Epithelial cell of proximal tubule (primary cell): ENCODE measurements around the gene MVB12B. TPM values are rescaled to one million over a fixed set of nuclear protein-coding genes. Genes with fewer than 3 reads are reported as not detected.
"Not testable (repeated sequence)": the region's sequence is repeated elsewhere in the genome, so short reads cannot be mapped to it uniquely, and the experiment has no call there.

ENCODE experiments used
- DNase-seq: peaks from one replicate; pipeline ENCODE4 v3.0.0-alpha.2; 2011; ENCODE audit warnings: low read depth
- H3K4me3 ChIP-seq: 2 replicates; pipeline ENCODE4 v1.5.1; 2011; ENCODE audit warnings: low read depth, mild to moderate bottlenecking, low read length
- total RNA-seq: library from RNA; depleted of rRNA; stranded (reverse); fragments of >200 nt; gene quantifications from 2 replicates; pipeline ENCODE4 v1.2.3, GENCODE V29; 2015
- TF ChIP-seq, protein P1 (sequence below): conservative IDR thresholded peaks from 2 replicates; pipeline ENCODE4 v1.5.1; 2012; ENCODE audit warnings: low read depth, mild to moderate bottlenecking, low read length

MVB12B gene
- total RNA-seq, 1 donor from 2014 or later: 6.1 TPM

DNA sequence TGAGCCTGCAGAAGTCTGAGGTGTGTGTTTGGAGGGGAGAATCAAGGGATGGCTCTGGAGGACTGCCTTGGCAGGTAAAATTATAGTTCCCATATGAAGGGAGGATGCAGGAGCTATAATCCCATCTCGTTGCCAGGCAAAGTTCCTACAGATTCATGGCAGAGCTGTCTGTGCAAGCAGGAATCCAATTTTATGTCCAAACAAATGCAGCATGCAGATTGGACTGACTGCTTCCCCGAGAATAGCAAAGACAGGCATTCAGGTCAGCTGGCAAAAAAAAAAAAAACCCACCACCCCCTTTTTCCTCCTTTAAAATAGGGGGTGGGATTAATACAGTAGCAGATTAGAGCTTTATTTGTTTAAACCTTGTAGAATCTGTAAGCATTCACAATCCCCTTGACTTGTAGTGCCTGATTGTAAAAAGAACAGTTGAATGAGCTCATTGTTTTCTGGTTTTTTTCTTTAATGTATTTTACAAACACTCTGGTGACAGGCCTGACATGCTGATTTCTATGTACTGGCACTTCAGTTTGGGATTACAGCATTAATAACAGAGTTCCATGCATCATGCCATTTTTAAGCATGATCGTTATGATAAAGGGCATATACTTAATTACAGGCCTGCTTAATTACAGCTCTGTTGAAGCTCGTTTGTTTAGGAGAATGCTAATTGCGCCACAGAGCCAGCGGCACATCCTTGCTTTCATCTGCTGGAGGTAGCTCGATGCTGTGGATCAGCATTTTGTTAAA lies 145.7 kb downstream of the MVB12B start:
- TF ChIP-seq, protein P1, sequence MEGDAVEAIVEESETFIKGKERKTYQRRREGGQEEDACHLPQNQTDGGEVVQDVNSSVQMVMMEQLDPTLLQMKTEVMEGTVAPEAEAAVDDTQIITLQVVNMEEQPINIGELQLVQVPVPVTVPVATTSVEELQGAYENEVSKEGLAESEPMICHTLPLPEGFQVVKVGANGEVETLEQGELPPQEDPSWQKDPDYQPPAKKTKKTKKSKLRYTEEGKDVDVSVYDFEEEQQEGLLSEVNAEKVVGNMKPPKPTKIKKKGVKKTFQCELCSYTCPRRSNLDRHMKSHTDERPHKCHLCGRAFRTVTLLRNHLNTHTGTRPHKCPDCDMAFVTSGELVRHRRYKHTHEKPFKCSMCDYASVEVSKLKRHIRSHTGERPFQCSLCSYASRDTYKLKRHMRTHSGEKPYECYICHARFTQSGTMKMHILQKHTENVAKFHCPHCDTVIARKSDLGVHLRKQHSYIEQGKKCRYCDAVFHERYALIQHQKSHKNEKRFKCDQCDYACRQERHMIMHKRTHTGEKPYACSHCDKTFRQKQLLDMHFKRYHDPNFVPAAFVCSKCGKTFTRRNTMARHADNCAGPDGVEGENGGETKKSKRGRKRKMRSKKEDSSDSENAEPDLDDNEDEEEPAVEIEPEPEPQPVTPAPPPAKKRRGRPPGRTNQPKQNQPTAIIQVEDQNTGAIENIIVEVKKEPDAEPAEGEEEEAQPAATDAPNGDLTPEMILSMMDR: no peak
- DNase-seq: no peak
- no peak overlapping the region for H3K4me3 ChIP-seq

DNA sequence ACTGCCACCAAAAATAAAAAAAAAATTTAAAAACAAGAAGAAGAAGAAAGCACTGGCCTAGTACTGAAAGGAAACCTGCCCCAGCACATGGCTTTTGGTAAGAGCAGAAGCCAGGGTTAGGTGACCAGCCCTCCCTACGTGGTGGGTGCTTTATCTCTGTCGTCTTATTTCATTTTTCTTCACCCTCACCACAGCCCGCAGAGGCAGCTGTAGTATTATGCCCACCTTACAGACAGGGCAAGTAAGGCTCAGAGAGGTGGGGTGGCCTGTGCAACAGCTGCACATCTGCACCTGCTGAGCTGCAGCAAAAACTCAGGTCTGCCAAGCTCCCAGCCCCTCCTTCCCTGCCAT lies 146.3 kb downstream of the MVB12B start:
- H3K4me3 ChIP-seq: no peak overlapping the region
- no peak for DNase-seq
- TF ChIP-seq, protein P1: no peak

DNA sequence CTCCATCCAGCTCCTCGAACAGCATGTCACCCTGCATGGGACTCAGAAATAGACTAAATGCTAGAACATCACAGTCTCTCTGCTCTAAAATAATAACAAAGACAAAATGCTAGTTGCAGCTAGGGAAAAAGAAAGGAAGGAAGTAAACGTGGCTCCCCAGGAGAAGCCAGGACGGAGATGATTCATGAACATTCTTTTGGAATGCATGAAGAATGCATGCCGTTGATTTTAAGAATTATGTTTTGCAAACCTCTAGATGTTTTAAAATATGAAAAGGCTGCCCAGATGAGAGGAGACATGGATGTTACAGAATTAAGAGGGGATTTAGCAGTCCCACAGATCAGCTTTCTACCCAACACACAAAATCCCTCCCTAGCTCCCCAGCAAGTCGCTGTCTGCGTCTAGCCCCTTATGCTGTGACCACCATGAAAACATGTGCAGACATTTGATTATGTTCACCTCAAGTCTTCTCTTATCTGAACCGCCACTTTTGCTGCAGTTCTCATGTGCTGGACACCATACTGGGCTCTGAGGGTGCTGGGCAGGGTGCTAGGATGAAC lies 147.7 kb downstream of the MVB12B start:
- DNase-seq: no peak
- TF ChIP-seq, protein P1: no peak
- H3K4me3 ChIP-seq: no peak overlapping the region

DNA sequence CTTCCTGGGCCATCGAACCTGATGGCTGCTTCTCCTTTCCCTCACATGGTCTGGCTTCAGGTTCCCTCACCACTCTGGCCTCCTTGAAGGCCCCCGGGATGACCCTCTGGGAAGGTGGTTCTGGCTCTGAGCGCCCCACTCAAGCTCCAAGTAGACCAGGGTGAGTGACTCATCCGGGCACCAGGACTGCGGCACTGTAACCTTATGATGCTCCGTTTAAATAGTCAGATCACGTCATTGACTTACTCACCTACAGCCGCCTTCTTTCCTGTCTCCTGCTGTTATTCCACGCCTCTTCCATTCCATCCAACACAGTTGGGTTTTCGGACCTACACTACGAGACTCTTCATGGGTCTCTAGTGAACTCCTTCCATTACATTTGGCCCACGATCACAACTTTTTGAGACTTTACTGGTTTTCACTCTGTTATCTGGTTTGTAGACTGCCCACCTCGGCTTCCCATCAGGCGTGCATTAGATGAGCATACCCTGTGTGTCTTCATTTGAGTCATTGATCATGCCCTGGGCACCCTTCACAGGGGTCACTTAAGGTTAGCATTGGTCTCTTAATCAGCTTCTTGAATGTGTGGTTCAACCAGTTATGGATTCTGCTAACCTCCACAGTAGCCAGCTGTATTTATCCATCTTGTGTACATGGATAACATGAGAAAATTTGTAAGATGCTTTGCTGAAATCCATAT lies 148.3 kb downstream of the MVB12B start:
- no peak for DNase-seq
- no peak overlapping the region for H3K4me3 ChIP-seq
- TF ChIP-seq, protein P1: no peak

DNA sequence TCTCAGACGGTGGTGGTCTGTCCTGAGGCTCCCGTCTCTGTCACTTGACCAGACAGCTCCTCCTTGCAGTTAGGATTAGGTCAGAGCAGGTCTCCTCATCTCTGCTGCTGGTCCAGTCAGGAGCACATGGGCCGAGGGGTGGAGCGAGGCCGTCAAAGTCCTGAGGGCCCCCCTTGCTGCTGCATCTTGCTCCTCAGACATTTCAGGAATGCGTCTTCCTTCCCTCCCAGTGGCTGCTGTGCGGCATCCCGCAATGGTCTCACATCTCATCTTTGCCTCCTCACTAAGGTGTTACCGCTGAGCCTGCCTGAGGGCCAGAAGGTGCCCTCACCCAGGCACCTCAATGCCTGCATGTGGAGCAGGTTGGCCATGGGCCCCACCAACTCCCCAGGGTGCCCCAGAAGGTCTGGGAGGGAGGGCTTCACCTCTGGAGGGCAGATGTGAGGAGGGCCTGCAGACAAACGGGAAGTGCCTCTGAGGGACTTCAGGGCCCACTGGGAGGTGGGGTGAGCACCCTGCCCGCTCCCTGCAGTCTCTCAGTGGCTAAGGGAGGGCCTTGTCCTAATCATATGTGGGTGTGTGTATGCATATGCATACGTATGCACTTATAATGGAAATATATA lies 149.4 kb downstream of the MVB12B start:
- H3K4me3 ChIP-seq: no peak overlapping the region
- TF ChIP-seq, protein P1: no peak
- no peak for DNase-seq

DNA sequence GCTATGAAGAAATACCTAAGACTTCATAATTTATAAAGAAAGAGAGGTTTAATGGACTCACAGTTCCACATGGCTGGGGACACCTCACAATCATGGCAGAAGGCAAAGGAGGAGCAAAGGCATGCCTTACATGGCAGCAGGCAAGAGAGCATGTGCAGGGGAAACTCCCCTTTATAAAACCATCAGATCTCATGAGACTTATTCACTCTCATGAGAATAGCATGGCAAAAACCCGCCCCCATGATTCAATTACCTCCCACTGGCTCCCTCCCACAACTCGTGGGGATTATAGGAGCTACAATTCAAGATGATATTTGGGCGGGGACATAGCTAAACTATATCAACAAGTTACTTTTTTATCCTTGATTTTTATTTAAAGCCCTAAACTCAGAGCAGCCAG lies 150.8 kb downstream of the MVB12B start:
- DNase-seq, H3K4me3 ChIP-seq: not testable (repeated sequence)

DNA sequence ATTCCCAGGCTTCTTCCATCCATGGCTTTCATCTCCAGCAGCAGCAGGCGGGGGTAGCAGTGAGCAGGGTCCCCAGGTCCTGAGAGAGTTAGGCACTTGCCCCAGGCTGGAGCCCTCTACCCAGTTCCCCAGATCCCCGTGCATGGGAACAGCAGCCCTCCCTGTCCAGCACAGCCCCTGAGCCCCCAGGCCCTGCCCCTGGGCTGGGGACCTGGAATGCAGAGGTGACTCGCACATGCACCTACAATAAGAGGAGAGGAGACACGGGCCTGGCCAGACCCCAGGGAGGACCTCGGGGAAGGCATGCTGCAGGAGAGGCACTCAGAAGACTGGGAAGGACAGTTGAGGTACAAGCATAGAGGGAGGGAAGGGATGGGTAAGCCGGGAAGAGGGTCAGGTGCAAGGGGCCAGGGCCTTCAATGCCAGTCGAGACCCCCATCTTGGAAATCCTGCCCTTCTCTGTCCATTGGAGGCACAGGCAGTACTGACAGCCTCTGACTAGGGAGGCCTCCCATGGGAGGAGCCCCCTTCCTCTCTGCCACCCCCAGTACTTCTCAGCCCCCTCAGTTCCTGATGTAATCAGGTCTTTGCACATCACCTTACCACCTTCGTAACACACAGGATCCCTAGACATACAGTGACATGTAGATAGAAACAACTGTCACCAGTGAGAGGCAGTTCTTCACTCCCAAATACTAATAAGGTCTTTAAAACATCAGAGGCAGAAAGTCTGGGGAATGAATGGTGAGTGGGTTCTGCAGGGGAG lies 151.8 kb downstream of the MVB12B start:
- TF ChIP-seq, protein P1: no peak

More for the DNA sequence above, 151.8 kb downstream of the MVB12B start:
- DNase-seq: no peak
- H3K4me3 ChIP-seq: no peak overlapping the region
